H9 (cell line): ENCODE results near the gene PRSS8. TPM values are rescaled to one million over a fixed set of nuclear protein-coding genes. Genes with fewer than 3 reads are reported as not detected.

Experiments used
- DNase-seq: peaks from one replicate; pipeline ENCODE4 v3.0.0-alpha.2; 2017
- H2AFZ ChIP-seq: one replicate; pipeline ENCODE4 v1.6.1; 2013; ENCODE audit warnings: mild to moderate bottlenecking, low read length, control low read depth, moderate library complexity
- H2AK5ac ChIP-seq: 2 replicates; pipeline ENCODE4 v1.6.1; 2013; ENCODE audit warnings: low read length, control low read depth, mixed read lengths; ENCODE audit not compliant: insufficient read length
- H2BK120ac ChIP-seq: one replicate; pipeline ENCODE4 v1.6.1; 2013; ENCODE audit warnings: low read depth, mild to moderate bottlenecking, low read length, control low read depth, inconsistent platforms; ENCODE audit not compliant: poor library complexity, severe bottlenecking
- H2BK12ac ChIP-seq: 2 replicates; pipeline ENCODE4 v1.6.1; 2013; ENCODE audit warnings: low read length, control low read depth, mixed read lengths, low read depth; ENCODE audit not compliant: insufficient read length
- H2BK15ac ChIP-seq: 2 replicates; pipeline ENCODE4 v1.6.1; 2013; ENCODE audit warnings: low read depth, low read length, control low read depth
- H2BK20ac ChIP-seq: one replicate; pipeline ENCODE4 v1.6.1; 2013; ENCODE audit warnings: low read depth, mild to moderate bottlenecking, low read length, control low read depth, inconsistent platforms; ENCODE audit not compliant: poor library complexity, severe bottlenecking
- H2BK5ac ChIP-seq: 2 replicates; pipeline ENCODE4 v1.6.1; 2013; ENCODE audit warnings: low read length, control low read depth, mixed read lengths; ENCODE audit not compliant: insufficient read length
- H3K14ac ChIP-seq: 2 replicates; pipeline ENCODE4 v1.6.1; 2013; ENCODE audit warnings: low read length, control low read depth; ENCODE audit not compliant: insufficient read depth
- H3K18ac ChIP-seq: 2 replicates; pipeline ENCODE4 v1.6.1; 2013; ENCODE audit warnings: low read depth, mild to moderate bottlenecking, mixed read lengths, low read length, control low read depth; ENCODE audit not compliant: insufficient read length
- H3K23ac ChIP-seq: 2 replicates; pipeline ENCODE4 v1.6.1; 2013; ENCODE audit warnings: low read length, control low read depth, mixed read lengths, low read depth; ENCODE audit not compliant: insufficient read length
- H3K23me2 ChIP-seq: 2 replicates; pipeline ENCODE4 v1.6.1; 2013; ENCODE audit warnings: low read depth, mild to moderate bottlenecking, mixed read lengths, low read length, control low read depth; ENCODE audit not compliant: insufficient read length, poor library complexity, severe bottlenecking
- H3K27ac ChIP-seq: 2 replicates; pipeline ENCODE4 v1.5.1; 2013; ENCODE audit warnings: low read length, control low read depth, mixed read lengths, low read depth; ENCODE audit not compliant: insufficient read length
- H3K27me3 ChIP-seq: 2 replicates; pipeline ENCODE4 v1.6.1; 2013; ENCODE audit warnings: low read length, control low read depth, inconsistent platforms; ENCODE audit not compliant: insufficient read depth
- H3K4ac ChIP-seq: 2 replicates; pipeline ENCODE4 v1.6.1; 2013; ENCODE audit warnings: low read depth, mild to moderate bottlenecking, control low read depth, inconsistent platforms, low read length, moderate library complexity
- H3K4me1 ChIP-seq: 2 replicates; pipeline ENCODE4 v1.6.1; 2013; ENCODE audit warnings: low read length, control low read depth, inconsistent platforms; ENCODE audit not compliant: insufficient read depth
- H3K4me2 ChIP-seq: 2 replicates; pipeline ENCODE4 v1.6.1; 2013; ENCODE audit warnings: low read length, control low read depth, mixed read lengths; ENCODE audit not compliant: insufficient read length, insufficient read depth
- H3K56ac ChIP-seq: 2 replicates; pipeline ENCODE4 v1.6.1; 2013; ENCODE audit warnings: low read depth, mild to moderate bottlenecking, mixed read lengths, low read length, control low read depth; ENCODE audit not compliant: insufficient read length
- H3K79me1 ChIP-seq: 2 replicates; pipeline ENCODE4 v1.6.1; 2013; ENCODE audit warnings: low read depth, mild to moderate bottlenecking, moderate library complexity, low read length, control low read depth, inconsistent platforms; ENCODE audit not compliant: insufficient read depth, poor library complexity, severe bottlenecking
- H3K79me2 ChIP-seq: 2 replicates; pipeline ENCODE4 v1.6.1; 2013; ENCODE audit warnings: low read length, control low read depth, inconsistent platforms; ENCODE audit not compliant: insufficient read depth
- H3K9ac ChIP-seq: 2 replicates; pipeline ENCODE4 v1.6.1; 2013; ENCODE audit warnings: low read length, control low read depth, mixed read lengths; ENCODE audit not compliant: insufficient read length; ENCODE audit errors: extremely low read depth
- H3K9me3 ChIP-seq: one replicate; pipeline ENCODE4 v1.6.1; 2013; ENCODE audit warnings: low read depth, low read length, inconsistent platforms; ENCODE audit not compliant: control insufficient read depth
- H3T11ph ChIP-seq: one replicate; pipeline ENCODE4 v1.6.1; 2013; ENCODE audit warnings: mild to moderate bottlenecking, low read length, control low read depth, inconsistent platforms
- H4K20me1 ChIP-seq: one replicate; pipeline ENCODE4 v1.6.1; 2013; ENCODE audit not compliant: control insufficient read depth, insufficient read length, insufficient read depth
- H4K5ac ChIP-seq: 2 replicates; pipeline ENCODE4 v1.6.1; 2013; ENCODE audit warnings: low read depth, mild to moderate bottlenecking, mixed read lengths, low read length, control low read depth; ENCODE audit not compliant: insufficient read length
- H4K8ac ChIP-seq: replicated peaks from 2 replicates; pipeline ENCODE4 v1.6.1; 2013; ENCODE audit warnings: low read length, control low read depth, mixed read lengths, low read depth; ENCODE audit not compliant: insufficient read length
- H4K91ac ChIP-seq: 2 replicates; pipeline ENCODE4 v1.6.1; 2013; ENCODE audit warnings: low read depth, mild to moderate bottlenecking, moderate library complexity, mixed read lengths, low read length, control low read depth; ENCODE audit not compliant: insufficient read length
- H3K27ac Mint-ChIP-seq, 3 experiments: 2 replicates in 2 of 3; 3 replicates in 1 of 3; pipeline ENCODE4 v1.8.0; 2020 to 2021; ENCODE audit warnings: mixed read lengths in 3 of 3, mild to moderate bottlenecking in 1 of 3, moderate library complexity in 1 of 3
- H3K27me3 Mint-ChIP-seq: 2 replicates; pipeline ENCODE4 v1.8.0; 2021; ENCODE audit warnings: low read depth, mild to moderate bottlenecking, moderate library complexity, mixed read lengths
- H3K36me3 Mint-ChIP-seq, 3 experiments: 2 replicates in 2 of 3; 3 replicates in 1 of 3; pipeline ENCODE4 v1.8.0; 2020 to 2021; ENCODE audit warnings: low read depth in 3 of 3, mixed read lengths in 3 of 3; ENCODE audit not compliant: insufficient read depth in 1 of 3
- H3K4me1 Mint-ChIP-seq, 2 experiments: 2 replicates each; pipeline ENCODE4 v1.8.0; 2020; ENCODE audit warnings: mixed read lengths in 2 of 2
- H3K4me3 Mint-ChIP-seq, 2 experiments: 2 replicates in 1 of 2; 3 replicates in 1 of 2; pipeline ENCODE4 v1.8.0; 2020 to 2021; ENCODE audit warnings: mild to moderate bottlenecking in 2 of 2, mixed read lengths in 2 of 2, moderate library complexity in 1 of 2
- H3K9me3 Mint-ChIP-seq, 2 experiments: 2 replicates in 1 of 2; 3 replicates in 1 of 2; pipeline ENCODE4 v1.8.0; 2020; ENCODE audit warnings: mild to moderate bottlenecking in 2 of 2, mixed read lengths in 2 of 2, moderate library complexity in 1 of 2
- WGBS: extraction: QIAGEN DNeasy Blood & Tissue Kit; methylation state at CpG from one replicate; pipeline ENCODE4 v1.1.7; 2013; ENCODE audit warnings: missing lambda C conversion rate, low lambda C conversion rate, mixed read lengths; ENCODE audit not compliant: insufficient read length; ENCODE audit errors: extremely low coverage; 5-methylcytosine and 5-hydroxymethylcytosine counted together
- total RNA-seq: library from RNA; stranded (reverse); gene quantifications from 2 replicates; pipeline ENCODE4 v1.2.1, GENCODE V29; 2021
- TF ChIP-seq, protein P1 (sequence below): fragments of 200-600 bp; sonication (generic); conservative IDR thresholded peaks from 3 replicates; pipeline ENCODE4 v1.8.0; 2021; ENCODE audit warnings: antibody characterized with exemption, mild to moderate bottlenecking

PRSS8 gene
- total RNA-seq, 1 experiment from 2014 or later, result 64.0 TPM

DNA sequence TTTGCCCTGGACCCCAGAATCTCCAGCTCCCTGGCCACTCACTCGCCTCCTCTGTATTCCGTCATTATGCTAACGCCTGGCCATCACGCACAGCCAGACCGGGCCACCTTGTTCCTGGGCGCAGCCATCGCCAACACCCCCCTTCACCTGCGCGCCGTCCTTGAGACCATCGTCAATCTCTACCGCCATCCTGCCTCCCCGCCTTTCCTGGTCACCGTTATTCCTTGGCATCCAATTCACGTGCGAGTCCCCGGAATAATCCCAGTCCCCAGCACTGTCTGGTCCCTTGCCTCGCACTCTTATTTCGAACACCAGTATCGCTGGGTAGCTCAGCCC, 41.5 kb downstream of the PRSS8 start:
- H3K4me2 ChIP-seq, result peak overlapping the region; percentile 80
- peaks cover 2% of the 10 kb centered on the region; the same call in 1 of the 2 replicates for H3K79me2 ChIP-seq
- no peak overlapping the region for H3K27ac ChIP-seq
- no peaks in the 10 kb centered on the region for H3K27me3 ChIP-seq
- peak overlapping the region; percentile 32; the same call in 1 of the 2 replicates for H3K14ac ChIP-seq
- TF ChIP-seq, protein P1, sequence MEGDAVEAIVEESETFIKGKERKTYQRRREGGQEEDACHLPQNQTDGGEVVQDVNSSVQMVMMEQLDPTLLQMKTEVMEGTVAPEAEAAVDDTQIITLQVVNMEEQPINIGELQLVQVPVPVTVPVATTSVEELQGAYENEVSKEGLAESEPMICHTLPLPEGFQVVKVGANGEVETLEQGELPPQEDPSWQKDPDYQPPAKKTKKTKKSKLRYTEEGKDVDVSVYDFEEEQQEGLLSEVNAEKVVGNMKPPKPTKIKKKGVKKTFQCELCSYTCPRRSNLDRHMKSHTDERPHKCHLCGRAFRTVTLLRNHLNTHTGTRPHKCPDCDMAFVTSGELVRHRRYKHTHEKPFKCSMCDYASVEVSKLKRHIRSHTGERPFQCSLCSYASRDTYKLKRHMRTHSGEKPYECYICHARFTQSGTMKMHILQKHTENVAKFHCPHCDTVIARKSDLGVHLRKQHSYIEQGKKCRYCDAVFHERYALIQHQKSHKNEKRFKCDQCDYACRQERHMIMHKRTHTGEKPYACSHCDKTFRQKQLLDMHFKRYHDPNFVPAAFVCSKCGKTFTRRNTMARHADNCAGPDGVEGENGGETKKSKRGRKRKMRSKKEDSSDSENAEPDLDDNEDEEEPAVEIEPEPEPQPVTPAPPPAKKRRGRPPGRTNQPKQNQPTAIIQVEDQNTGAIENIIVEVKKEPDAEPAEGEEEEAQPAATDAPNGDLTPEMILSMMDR, result no peak
- peaks cover 11% of the 10 kb centered on the region for H3K23me2 ChIP-seq
- H3K4me1 ChIP-seq, result peaks cover 2% of the 10 kb centered on the region; the same call in 1 of the 2 replicates
- H3K9me3 ChIP-seq, result no peaks in the 10 kb centered on the region
- no peak overlapping the region for H3K4ac ChIP-seq
- no peak overlapping the region for H3K56ac ChIP-seq
- peaks cover 3% of the 10 kb centered on the region for H4K20me1 ChIP-seq
- H2AFZ ChIP-seq, result no peak overlapping the region
- no peak overlapping the region for H3K18ac ChIP-seq
- no peak overlapping the region for H3K23ac ChIP-seq
- no peak overlapping the region for H4K5ac ChIP-seq
- Mint-ChIP-seq H3K9me3 (no peaks in the 10 kb centered on the region; a peak in 1 of 5 replicates), H3K27ac (peak overlapping the region; percentile 44 to 94 (median 94); a peak in 6 of 7 replicates), H3K27me3 (peaks cover 2% of the 10 kb centered on the region), H3K36me3 (peaks cover 5 to 22% (median 22%) of the 10 kb centered on the region in 3 experiments; a peak in 6 of 7 replicates), H3K4me3 (peak overlapping the region; percentile 92 to 99), H3K4me1 (peaks cover 9 to 15% of the 10 kb centered on the region in 2 experiments)
- no peak overlapping the region for H2BK120ac ChIP-seq
- H2BK20ac ChIP-seq, result no peak overlapping the region
- H3K79me1 ChIP-seq, result peaks cover 2% of the 10 kb centered on the region
- peak overlapping the region; percentile 76 for H3K9ac ChIP-seq
- H4K8ac ChIP-seq, result no peak overlapping the region
- no peak overlapping the region for H4K91ac ChIP-seq
- no peak overlapping the region for H3T11ph ChIP-seq
- peak; percentile 38 for DNase-seq
- no peak overlapping the region for H2BK5ac ChIP-seq
- no peak overlapping the region for H2BK12ac ChIP-seq
- no peak overlapping the region for H2BK15ac ChIP-seq
- no CpG with 5 or more reads among the region's 20 CpGs for WGBS
- H2AK5ac ChIP-seq, result no peak overlapping the region
